Lower leg skin (tissue), 3 donors: ENCODE results near the gene NT5DC4.

Experiments
- CTCF ChIP-seq, 3 donors: fragments of 450-650 bp; IDR thresholded peaks; one replicate each; pipeline ENCODE4 v1.5.1; 2016; ENCODE audit warnings: antibody characterized with exemption in 3 of 3, mild to moderate bottlenecking in 3 of 3, moderate library complexity in 2 of 3
- POLR2A ChIP-seq, 2 donors: fragments of 450-650 bp; IDR thresholded peaks; one replicate each; pipeline ENCODE4 v1.6.1; 2016 to 2017; ENCODE audit warnings: antibody characterized with exemption in 2 of 2, mild to moderate bottlenecking in 1 of 2, moderate library complexity in 1 of 2

GRCh38 chr2:112730791-112731190 lies 10.0 kb downstream of the NT5DC4 start:
- TF ChIP-seq POLR2A (IDR thresholded peaks at IDR 0.05): no peak
- no peak for TF ChIP-seq CTCF (IDR thresholded peaks at IDR 0.05)
